SIG-M5 (cell line): ENCODE results near the gene VAMP2.

Experiments
- DNase-seq: peaks from one replicate; lab custom pipeline; 2025; lab: John Stamatoyannopoulos, UW

The VAMP2 gene

DNA sequence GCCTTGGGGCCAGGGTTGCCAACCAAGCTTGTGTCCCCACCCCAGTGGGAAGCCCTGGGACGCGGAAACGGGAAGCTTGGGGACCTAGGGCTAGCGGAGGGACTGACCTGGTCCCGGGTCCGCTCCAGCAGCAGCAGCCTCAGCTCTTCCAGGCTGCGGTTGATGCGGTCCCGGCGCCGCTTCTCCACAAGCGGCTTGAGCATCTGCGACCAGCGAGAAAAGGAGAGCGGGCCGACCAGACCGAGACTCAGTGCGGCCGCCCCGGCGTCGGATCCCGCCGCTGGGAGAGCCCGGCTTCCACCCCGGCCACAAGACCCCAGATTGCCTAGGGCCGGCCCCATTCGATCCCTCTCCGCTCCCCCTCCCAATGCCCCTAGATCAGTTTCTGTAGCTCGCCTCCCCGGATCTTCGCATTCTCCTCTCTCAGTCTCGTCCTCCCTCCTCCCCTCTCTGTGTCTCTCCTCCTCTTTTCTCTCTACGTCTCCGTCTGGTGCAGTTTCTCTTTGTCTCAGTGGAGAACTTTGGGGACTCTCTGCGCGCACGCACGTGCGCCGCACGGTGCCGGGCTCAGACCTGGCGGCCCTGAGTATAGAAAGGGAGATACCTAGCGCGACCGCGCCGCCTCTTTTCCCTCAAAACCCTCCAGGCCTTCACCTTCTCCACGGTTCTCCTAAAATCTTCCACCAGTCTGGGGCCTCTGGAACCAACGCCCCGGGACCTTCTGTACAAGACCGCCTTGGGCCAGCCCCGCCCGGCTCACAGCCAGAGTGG is 39.6 kb downstream of the VAMP2 start:
- no peak for DNase-seq

DNA sequence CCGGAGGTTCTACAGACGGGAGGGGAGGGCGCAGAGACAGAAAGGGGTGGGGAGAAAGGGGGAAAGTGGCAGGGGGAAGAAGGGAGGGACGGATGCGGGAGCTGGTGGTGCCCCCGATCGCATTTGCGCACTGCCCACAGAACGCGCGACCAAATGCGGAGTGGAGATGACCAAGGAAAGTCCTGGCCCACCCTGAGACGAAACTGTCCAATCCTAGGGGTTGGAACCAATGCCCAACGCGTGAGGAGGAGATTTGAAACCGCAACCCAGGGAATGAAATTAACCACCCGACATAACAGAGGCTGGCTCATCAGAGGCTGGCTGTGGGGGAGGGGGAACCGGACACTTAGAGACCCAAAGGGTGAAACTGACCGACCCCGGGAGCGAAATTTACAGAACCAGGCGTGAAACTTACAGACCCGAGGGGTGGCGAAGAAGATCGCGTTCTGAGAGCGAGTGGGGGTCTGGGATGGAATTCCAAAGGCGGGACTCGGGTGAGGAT is 40.3 kb downstream of the VAMP2 start:
- no peak for DNase-seq

DNA sequence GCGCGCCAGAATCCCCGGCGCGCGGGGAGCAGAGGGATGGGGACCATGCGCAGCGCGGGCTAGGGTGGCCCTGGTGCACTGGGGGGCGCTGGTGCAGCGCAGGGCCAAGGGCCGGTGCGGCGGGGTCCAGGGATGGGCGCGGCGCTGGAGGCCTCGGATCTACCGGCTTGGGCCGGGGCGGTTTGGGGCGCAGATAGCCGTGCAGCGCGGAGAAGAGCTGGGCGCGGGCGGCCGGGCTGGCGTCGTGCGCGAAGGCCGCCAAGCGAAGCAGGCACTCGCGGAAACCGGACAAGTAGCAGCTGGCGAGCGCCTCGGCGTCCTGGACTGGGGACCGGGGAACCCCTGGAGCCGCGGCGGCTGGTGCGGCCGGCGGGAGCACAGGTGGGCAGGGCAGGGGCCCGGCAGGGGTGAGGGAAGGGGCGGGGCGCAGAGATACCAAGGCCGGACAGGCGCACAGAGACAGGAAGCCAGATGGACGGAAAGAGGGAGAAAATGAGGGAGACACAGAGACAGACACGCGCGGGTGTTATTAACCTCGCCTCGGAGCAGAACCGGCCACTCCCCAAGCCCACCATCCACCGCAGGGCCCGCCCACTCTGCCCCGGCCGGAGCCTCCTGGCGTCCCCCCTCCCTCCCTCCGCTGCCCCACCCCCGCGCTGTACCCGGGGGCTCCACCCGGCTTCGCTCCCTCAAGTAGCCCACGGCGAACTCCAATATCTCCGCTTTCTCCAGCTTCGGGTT is 40.9 kb downstream of the VAMP2 start:
- no peak for DNase-seq

DNA sequence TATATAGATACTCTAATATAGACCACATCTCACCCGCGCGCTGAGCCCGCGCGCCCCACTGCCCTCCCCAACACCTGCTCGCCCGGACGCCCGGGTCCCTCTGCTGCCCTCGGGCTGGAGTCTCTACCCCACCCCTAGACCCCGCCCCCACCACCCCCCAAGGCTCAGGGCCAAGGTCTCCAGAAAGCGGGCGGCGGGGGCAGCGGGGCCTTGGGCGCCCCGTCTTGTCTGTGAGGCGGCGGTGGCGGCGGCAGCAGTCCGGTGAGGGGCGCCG is 41.4 kb downstream of the VAMP2 start:
- no peak for DNase-seq

DNA sequence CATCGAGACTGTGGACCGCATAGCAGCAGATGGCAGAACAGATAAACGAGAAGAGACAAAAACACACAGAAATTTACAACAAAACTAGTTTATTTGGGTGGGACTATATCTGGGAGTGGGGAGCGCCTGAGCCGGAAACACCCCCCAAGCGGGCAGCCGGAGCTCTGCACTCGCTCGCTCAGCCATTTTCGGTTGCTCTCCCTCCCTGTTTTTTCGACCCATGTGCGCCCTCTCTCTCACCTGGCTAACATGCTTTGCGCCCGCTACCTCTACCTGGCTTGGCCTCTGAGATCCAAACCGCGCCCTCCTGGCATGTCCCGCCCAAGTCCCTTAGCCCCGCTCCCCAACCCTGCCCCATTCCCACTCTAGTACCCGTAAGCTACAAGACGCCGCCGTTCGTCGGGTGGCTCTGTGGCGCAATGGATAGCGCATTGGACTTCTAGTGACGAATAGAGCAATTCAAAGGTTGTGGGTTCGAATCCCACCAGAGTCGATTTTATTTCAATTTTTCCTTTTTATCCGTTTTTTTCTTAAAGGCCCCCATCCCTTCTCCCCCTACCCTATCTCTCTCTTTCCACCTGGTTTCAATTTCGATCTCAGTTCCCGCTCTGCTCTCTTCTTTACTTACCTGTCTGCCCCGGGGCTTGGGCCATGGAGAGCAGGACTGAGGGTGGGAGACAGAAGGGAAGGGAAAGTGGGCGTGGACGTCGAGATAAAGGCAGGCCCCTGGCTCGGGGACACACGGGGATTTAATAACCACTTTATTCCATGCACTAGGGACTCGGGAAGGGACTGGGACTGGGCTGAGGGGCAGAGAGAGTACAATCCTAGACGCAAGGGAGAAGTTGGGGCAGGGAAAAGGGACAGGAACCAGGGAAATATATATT is 42.0 kb downstream of the VAMP2 start:
- DNase-seq = no peak

DNA sequence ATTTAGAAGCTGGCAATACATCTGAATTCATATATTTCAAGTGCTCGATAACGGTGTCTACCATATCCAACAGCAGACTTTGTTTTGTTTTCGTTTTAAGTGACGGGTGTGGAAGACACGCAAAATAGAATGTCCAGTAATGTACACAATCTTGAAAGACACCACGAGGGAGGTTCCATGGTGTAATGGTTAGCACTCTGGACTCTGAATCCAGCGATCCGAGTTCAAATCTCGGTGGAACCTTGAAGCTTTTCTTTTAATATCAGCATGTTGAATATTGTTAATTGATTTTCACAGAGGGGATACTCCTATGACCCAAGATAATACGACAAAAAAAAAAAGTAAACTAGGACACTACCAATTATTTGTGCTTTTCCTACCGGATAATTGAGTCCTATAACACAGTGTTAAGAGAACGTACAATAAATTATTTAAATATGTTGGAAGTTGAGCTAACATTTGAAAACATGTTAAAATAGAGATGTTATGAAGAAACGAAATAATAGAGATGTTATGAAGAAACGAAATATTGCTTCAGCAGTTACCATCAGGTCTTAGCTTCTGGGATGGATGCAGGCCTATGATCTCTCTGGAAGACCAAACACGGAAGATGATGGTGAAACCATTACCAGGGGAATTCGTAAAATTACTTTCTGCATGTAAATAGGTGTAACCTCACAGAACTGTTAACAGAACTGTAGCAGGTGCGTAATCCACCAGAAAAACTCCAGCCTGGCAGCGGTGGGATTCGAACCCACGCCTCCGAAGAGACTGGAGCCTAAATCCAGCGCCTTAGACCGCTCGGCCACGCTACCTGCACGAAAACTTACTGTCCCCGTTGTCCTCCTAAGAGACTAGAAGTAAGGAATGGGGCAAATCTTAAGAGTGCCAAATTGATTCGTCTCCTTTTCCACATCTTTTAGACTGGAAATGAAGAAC is 42.9 kb downstream of the VAMP2 start:
- peak; percentile 47 for DNase-seq

DNA sequence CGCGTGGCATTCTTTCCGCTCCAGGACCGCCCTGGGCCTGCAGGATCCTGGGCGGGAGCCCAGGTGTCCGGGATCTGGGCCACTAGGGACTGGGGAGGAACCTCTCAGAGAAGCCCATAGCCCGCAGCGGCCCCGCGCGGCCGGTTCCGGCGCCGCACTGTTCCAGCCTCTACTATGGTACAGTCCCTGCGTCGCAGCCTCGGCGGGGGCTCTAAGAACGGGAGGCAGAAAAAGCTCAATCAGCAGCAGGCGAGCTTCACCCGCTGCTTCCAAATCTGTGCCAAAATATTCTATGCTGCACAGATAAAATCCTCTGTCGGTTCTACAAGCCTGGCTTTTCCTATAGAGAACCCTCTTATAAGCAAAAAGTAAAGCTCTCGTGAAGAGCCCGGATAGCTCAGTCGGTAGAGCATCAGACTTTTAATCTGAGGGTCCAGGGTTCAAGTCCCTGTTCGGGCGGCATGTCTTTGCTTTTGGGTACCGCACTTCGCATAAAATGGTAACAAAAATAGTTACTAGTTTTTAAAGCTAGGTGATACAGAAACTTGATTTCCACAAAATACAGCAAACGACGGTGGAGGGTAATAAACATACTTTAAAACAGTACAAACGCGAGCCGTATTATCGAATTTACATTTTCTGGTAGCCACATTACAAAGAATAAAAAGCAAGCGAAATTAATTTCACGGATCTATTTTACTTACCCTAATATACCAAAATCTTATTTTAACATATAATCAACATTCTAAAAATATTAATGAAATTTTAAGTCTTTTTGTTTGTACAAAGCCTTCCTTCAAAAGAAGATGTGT is 43.8 kb downstream of the VAMP2 start:
- peak; percentile 22 for DNase-seq

DNA sequence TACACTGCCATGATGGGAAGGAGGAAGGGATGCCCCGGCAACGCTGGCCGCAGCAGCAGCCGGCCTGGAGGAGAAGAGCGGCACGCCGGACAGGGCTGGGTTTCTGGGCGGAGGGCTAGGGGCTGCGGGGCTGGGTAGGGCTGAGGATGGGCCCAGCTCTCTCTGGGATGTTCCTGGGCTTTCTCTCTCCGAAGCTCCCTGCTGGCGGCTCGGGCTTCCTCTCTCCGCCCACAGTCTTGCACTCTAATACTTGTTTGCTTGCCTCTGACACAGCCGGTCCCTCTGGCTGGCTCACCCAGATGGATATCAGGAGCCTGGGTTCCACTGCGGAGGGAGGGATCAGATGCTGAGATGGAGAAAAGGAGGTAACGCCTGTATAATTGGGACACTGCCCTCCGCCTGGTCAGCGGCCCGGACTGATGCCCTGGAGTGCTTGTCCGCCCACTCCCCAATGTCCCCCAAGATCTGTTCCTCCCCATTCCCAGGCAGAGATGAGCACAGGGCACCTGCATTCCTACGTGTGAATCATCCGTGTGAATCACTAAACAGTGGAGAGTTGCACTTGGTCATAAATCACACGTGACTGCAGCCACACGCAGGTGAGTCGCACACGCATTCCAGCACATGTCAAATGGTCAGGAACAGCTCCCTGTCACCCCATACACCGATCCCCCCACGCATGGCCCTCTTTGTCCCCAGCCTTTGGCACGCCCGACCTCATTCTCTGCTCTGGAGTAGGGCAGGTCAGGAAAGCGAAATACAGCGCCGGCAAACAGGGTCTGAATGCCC is 44.6 kb downstream of the VAMP2 start, which contains the start of gene ALOXE3:
ALOXE3 (minus strand) TSS at position 535 of the 789 bp plus-strand sequence; CDS start at position 11, 524 bp downstream.
- no peak for DNase-seq

DNA sequence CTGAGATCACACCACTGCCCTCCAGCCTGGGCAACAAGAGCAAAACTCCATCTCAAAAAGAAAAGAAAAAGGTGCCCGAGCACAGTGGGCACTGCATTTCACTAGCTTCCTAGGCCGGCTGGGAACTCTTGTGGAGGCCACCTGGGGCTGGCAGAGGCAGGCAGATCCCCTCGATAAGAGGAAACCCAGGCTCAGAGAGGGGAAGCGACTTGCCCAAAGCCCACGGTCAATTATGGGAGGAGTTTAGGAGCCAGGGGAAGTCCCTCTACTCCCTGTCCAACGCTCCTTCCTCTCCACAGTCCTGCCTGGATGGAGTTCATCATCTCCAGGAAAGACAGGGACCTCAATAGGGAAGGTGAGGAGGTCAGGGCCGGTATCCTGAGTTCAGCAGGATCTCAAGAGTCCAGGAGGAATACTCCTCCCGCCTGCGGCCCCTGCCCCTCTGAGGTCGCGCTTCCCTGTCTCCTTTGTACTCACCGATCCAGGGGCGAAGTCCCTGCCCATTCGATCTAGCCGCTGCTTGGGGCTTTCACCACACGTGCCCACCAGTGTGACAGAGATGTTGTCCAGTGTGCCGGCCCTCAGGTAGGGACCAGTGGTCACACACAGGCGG is 45.3 kb downstream of the VAMP2 start:
- DNase-seq = no peak

DNA sequence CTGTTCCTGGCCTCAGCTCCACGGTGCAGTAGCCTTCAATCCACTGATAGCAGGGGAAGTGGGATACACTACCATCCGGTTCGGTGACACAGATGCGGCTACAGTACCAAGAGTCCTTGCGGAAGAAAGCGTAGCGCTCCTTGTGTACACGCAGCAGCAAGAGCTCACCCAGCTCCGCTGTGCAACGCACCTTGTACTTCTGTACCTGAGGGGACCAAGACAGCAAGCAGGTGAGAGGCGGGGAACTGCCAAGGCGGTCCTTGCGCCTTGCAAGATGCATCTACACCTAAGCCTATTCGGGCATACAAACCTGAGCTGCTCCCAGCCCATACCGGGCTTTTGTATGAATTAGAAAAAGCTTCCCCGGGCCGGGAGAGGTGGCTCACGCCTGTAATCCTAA is 46.0 kb downstream of the VAMP2 start:
- DNase-seq = no peak

DNA sequence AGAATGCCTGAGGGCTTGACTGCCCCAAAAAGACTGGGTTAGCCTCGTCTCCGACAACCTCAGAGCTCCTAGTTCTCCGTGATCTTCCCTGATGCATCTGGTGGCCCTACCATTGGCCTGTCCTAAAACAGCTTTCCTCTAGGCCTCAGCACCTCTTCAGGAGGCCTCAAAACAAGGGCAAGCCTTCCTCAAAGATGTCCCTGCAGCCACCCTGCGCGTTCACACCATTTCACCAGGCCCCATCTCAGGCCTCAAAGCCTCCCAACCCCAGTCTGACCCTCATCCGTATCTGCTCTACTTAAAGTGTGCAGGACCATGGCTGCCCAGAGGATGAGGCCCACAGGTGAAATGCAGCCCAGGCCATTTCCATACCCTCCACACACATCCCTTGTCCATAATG is 51.8 kb downstream of the VAMP2 start:
- no peak for DNase-seq

DNA sequence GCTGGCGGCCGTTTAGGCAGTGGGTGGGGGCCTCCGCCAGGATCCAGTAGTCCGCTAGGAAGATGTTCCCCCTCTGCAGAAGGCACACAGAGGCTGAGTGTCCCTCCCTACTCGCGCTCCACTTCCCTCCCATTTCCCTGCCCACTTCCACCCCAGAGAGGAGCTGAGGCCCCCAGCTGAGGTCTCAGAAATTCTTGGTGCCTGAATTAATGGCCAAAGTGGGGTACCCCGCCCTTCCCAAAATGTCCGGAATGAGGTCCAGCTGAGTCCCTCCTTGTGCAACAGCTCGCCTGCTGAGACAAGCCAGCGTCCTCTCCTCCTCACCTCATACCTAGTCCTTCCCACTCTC is 52.3 kb downstream of the VAMP2 start:
- DNase-seq = no peak

DNA sequence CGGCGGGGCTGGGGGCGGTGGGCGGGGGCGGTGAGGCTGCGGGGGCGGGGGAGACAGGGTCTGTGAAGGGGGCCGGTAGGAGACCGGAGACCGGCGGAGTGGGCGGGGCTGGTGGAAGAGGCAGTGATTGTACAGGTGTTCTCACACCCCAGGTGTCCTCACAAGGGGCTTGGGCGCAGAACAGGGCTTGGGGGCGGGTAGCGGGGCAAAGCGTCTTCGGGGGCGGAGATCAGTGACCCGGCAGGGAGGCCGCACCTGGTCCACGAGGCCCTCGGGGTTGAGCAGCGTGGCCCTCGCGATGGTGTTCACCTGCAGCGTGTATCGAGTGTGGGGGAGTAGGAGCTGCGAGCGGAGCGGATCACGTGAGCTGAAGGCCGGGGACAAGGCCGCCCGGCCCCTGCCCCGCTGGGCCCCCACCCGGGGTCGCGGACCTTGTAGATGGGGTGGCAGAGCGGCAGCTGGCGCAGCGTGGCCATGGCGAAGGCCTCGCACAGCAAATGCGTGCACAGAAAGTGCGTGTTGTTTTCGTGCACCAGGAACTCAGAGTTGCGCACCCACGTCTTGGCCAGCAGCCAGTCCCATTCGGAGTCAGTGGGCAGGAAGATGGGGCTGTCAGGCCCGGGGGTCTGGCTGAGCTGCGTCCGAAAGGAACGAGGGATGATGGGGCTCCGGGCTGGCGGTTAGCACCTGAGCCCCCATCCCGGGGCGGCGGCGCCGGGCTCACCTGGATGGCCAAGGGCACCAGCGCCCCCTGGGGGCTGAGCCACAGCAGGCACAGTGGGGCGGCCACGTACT is 52.9 kb downstream of the VAMP2 start:
- DNase-seq = no peak
